IPS-18c (cell line): ENCODE results near the gene NFYB.
A peak's percentile ranks its signal among the peaks of the same experiment; 100 is the strongest.
"Not testable (repeated sequence)": the region's sequence is repeated elsewhere in the genome, so short reads cannot be mapped to it uniquely, and the experiment has no call there.

Experiments used
- H3K4me3 ChIP-seq: 2 replicates; pipeline ENCODE4 v1.7.0; 2013; ENCODE audit warnings: low read depth, mild to moderate bottlenecking, low read length, moderate library complexity; ENCODE audit not compliant: insufficient read depth
- H3K9me3 ChIP-seq: one replicate; pipeline ENCODE4 v1.6.1; 2013; ENCODE audit warnings: mild to moderate bottlenecking, low read length, moderate library complexity; ENCODE audit not compliant: control insufficient read depth, insufficient read depth

Gene NFYB

GRCh38 chr12:104166465-104166864 lies 28.5 kb upstream of the NFYB start:
- Histone ChIP-seq H3K4me3 (no peak overlapping the region), H3K9me3 (no peaks in the 10 kb centered on the region)

DNA sequence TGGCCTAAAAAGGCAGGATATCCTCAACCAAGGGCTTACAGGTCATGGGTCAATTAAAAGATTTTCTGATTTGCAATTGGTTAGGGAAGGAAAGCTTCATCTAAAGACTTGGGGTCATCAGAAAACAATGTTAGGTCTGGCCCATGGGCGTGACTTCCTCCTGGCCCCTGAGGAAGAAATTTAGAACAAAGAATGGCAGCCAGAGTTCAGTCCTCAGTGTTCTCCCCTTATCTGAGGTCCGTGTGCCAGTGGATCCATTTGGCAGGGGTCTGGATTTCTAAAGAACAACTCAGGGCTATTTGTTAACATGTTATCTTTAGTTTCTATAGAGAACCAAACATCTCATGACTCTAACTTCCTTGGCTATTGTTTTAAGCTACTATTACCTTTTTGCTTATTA lies 27.8 kb upstream of the NFYB start:
- Histone ChIP-seq H3K9me3 (no peaks in the 10 kb centered on the region), H3K4me3 (no peak overlapping the region)

GRCh38 chr12:104164634-104165033 lies 26.6 kb upstream of the NFYB start:
- Histone ChIP-seq H3K4me3 (no peak overlapping the region), H3K9me3 (no peaks in the 10 kb centered on the region)

- Histone ChIP-seq H3K9me3 (no peaks in the 10 kb centered on the region), H3K4me3 (no peak overlapping the region)
Measured at GRCh38 chr12:104163631-104164030, 25.6 kb upstream of the NFYB start.

- H3K9me3 ChIP-seq, H3K4me3 ChIP-seq: not testable (repeated sequence)
Measured at GRCh38 chr12:104163028-104163427, 25.0 kb upstream of the NFYB start.

DNA sequence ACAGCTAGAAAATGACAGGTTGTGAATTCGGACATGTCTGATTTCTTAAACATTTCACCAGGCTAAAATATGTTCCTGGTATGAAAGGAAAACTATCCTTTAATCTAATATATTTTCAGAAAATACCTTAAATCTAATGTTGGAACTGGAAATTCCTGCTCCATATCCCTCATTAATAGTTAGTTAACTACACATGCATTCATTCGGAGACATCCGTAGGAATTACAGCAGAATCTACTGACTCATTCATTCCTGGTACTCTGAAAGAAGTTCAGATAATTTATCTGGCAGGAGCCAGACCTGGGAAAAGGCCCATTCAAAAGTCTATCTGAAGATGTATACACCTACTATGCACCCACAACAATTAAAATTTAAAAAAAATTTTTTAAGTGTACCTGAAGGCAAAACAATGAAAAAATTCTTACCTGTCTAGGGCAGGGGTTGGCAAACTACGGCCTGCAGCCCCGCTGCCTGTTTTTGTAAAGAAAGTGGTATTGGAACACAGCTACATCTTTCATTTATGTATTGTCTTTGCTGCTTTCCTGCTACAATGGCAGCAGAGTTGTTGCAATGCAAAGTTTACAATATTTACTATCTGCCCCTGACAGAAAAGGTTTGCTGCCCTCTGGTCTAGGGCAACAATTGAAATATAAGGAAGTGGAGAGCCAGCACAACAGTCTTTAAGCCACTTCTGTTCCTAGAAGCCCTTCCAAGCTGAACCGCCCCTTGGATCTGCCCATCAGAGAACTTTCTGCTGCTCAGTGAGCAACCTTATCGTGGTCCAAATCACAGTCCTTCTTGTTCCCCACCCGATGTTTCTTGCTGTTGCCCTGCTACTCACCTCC lies 17.9 kb upstream of the NFYB start:
- Histone ChIP-seq H3K4me3 (no peak overlapping the region), H3K9me3 (no peaks in the 10 kb centered on the region)

GRCh38 chr12:104154806-104155205 lies 16.8 kb upstream of the NFYB start:
- H3K4me3 ChIP-seq, result no peak overlapping the region

DNA sequence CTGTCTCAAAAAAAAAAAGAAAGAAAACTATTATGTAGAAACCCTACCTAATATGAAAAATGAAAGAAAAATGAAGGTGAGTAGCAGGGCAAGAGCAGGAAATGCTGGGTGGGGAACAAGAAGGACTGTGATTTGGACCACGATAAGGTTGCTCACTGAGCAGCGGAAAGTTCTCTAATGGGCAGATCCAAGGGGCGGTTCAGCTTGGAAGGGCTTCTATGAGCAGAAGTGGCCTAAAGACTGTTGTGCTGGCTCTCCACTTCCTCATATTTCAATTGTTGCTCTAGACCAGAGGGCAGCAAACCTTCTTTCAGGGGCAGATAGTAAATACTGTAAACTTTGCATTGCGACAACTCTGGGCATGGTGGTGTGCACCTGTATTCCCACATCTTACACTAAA lies 16.3 kb upstream of the NFYB start:
- Histone ChIP-seq H3K9me3 (no peaks in the 10 kb centered on the region), H3K4me3 (no peak overlapping the region)

More at GRCh38 chr12:104154806-104155205, 16.8 kb upstream of the NFYB start:
- H3K9me3 ChIP-seq, result no peaks in the 10 kb centered on the region

GRCh38 chr12:104152685-104153241 lies 14.8 kb upstream of the NFYB start:
- H3K9me3 ChIP-seq, result no peaks in the 10 kb centered on the region
- no peak overlapping the region for H3K4me3 ChIP-seq

- Histone ChIP-seq H3K9me3 (no peaks in the 10 kb centered on the region), H3K4me3 (no peak overlapping the region)
Measured at GRCh38 chr12:104150416-104150815, 12.4 kb upstream of the NFYB start.

GRCh38 chr12:104147346-104147745 lies 9.3 kb upstream of the NFYB start:
- Histone ChIP-seq H3K4me3 (no peak overlapping the region), H3K9me3 (no peaks in the 10 kb centered on the region)

DNA sequence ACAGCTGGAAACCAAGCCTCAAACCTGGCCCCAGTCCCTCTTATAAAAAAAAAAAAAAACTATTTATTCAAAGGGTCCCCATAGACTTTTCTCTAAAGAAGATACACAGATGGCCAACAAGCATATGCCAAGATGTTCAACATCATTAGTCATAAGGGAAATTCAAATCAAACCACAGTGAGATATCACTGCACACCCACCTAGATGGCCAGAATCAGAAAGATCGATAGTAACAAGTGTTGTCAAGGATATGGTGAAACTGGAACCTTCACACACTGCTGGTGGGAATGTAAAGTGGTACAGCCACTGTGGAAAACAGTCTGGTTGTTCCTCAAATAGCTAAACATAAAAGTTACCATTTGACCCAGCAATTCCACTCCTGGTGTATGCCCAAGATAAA lies 5.9 kb upstream of the NFYB start:
- H3K9me3 ChIP-seq, result no peaks in the 10 kb centered on the region
- H3K4me3 ChIP-seq, result no peak overlapping the region

DNA sequence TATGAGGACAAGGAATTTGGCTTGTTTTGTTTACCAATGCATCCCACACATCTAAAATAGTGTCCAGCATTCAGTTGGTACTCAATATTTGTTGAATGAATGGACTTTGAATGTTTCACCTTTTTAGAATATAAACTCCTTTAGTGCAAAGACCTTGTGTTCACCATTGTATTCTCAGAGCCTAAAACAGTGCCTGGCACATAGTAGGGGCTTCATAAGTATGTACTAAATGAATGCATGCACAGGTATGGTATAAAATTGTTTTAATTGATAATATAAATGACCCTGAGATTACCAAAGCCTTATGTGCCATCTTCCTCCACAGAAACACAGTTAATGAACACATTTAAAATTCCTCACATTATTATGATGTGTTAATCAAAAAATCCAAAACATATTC lies 5.0 kb upstream of the NFYB start:
- Histone ChIP-seq H3K4me3 (no peak overlapping the region), H3K9me3 (no peaks in the 10 kb centered on the region)

GRCh38 chr12:104142543-104142942 lies 4.5 kb upstream of the NFYB start:
- H3K4me3 ChIP-seq, result no peak overlapping the region
- H3K9me3 ChIP-seq, result no peaks in the 10 kb centered on the region

- H3K9me3 ChIP-seq, result no peaks in the 10 kb centered on the region
- H3K4me3 ChIP-seq, result peak overlapping the region; percentile 49; the same call in 1 of the 2 replicates
Measured at GRCh38 chr12:104138797-104139152, 765 bp upstream of the NFYB start.

DNA sequence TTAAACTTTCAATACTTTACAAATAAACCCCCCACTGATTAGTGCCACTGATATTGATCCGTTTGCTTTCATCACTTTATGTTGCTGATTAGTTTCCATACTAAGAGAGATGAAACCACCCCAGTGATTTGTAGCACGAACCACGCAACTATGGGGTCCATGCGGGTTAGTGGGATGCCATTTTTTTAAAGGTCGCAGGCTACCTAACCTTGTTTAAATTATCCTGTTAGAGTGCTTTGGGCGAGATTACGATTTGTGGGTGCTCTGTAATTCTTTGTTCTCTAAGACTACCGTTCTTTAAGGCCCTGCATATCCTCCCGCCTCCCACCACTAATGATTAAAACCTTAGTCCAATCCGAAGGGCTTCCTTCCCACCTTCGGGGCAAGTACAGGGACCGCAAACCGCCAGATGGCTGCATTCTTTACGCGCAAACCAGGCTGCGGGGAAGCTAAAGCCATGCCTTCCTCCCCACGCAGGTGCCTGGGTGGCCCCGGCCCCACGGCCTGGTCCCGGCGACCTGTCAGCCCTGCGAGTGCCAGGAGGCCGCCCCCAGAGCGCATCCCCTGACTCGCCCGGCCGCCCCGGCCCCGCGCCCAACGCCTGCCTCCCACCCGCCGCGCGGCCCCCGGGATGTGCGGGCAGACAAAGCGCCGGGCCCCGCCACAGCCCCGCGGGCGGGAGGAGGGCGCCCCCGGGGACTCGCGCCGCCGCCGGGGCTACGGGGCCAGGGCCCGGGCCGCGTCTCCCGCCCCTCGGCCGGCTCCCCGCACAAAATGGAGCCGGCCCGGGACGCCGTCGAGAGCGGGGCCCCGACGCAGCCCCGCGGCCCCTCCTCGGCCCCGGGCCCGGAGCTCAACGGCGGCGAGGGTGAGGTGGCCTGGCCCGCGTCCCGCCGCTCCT lies 759 bp downstream of the NFYB start:
- H3K9me3 ChIP-seq, result no peaks in the 10 kb centered on the region
- peak overlapping the region; percentile 84 for H3K4me3 ChIP-seq

- Histone ChIP-seq H3K9me3 (no peaks in the 10 kb centered on the region), H3K4me3 (peak overlapping the region; percentile 84)
Measured at GRCh38 chr12:104136577-104136976, 1.4 kb downstream of the NFYB start.

DNA sequence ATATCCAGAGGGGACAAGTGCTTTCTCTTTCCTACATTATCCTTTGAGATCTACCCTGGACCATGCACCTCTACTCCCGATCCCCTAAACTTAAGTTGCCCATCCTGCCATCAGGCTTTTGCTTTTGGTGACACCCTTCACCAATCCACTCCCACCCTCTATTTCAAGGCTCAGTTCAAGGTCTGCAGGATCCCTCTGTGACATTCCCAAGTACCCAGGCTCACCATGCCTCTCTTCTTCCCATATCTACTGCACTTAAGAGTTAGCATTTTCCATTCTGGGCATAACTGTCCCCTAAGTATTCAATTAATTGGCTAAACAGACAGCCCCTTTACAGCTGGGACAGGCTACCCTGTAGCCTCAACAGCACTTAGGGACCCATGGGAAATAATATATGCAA lies 3.1 kb downstream of the NFYB start:
- no peaks in the 10 kb centered on the region for H3K9me3 ChIP-seq
- H3K4me3 ChIP-seq, result no peak overlapping the region
